HG02840 (cell line): Measurements from ENCODE around the gene PCDHGC3.

Experiments used
- ATAC-seq: cut with Tn5 transposase; IDR thresholded peaks from one replicate; pipeline ENCODE4 v1.9.1; 2021; ENCODE audit warnings: mild to moderate bottlenecking, moderate library complexity, moderate number of reproducible peaks; ENCODE audit not compliant: unreplicated experiment, low FRiP score

The PCDHGC3 gene

GRCh38 chr5:141484641-141485311 lies 9.0 kb downstream of the PCDHGC3 start, which contains the start of gene PCDHGC4:
TSS of gene PCDHGC4 (plus strand) at chr5:141485030. CDS start at chr5:141485174, 144 bp downstream.
- no peak for ATAC-seq

- no peak for ATAC-seq
These were observed 9.7 kb downstream of the PCDHGC3 start for GRCh38 chr5:141485321-141486055.

- no peak for ATAC-seq
These were observed 10.3 kb downstream of the PCDHGC3 start for GRCh38 chr5:141486091-141486490.

- ATAC-seq = no peak
These were observed 11.4 kb downstream of the PCDHGC3 start for GRCh38 chr5:141487131-141487530.

DNA sequence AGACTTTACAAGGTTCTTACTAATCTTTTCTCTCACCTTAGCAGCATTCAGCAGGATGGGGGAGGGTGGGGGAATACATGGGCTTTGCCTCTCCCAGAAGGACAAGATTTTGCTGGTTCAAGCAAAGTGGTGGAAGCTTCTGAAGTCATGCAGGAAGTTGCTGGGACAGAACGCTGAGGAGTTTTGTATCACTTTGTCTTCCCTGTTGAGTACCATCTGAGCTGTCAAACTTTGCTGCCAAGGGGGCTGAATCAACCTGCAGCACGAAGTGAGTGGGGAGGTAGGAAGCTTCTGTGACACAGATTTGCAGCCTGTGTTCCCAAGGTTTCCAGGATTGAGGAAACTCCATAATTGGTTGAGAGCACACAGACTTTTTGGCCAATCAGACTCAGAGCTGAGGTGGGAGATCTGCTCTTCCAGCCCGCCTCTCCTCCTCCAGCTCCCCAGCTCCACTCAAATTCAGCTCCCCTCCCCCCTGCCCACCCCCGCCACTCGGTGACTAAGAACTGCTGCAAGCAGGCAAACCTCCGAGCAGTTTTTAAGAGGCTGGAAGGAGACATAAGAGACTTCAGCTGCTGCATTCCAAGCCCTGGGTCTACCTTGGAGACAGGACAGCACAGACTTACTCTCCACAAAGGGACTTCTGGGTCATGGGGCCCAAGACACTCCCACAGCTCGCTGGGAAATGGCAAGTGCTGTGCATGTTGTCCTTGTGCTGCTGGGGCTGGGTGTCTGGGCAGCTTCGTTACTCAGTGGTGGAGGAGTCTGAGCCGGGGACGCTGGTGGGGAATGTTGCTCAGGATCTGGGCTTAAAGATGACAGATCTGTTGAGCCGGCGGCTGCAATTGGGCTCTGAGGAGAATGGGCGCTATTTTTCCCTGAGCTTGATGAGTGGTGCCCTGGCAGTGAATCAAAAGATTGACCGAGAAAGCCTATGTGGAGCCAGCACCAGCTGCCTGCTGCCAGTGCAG lies 13.1 kb downstream of the PCDHGC3 start, which contains the start of gene PCDHGC5:
TSS of gene PCDHGC5 (plus strand) at position 491 of the 971 bp plus-strand sequence. CDS start at position 651, 160 bp downstream.
- ATAC-seq = no peak

GRCh38 chr5:141489841-141490240 lies 14.1 kb downstream of the PCDHGC3 start:
- ATAC-seq = no peak

DNA sequence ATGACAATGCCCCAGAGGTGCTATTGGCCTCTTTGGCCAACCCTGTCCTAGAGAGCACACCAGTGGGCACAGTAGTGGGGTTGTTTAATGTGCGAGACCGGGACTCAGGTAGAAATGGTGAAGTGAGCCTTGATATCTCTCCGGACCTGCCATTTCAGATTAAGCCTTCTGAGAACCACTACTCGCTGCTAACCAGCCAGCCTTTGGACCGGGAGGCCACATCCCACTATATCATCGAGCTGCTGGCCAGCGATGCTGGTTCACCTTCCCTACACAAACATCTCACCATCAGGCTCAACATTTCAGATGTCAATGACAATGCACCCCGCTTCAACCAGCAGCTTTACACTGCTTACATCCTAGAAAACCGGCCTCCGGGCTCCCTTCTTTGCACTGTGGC lies 14.5 kb downstream of the PCDHGC3 start:
- no peak for ATAC-seq

DNA sequence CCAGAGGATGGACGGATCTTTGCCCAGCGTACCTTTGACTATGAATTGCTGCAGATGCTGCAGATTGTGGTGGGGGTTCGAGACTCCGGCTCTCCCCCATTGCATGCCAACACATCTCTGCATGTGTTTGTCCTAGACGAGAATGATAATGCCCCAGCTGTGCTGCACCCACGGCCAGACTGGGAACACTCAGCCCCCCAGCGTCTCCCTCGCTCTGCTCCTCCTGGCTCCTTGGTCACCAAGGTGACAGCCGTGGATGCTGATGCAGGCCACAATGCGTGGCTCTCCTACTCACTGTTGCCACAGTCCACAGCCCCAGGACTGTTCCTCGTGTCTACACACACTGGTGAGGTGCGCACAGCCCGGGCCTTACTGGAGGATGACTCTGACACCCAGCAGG lies 15.0 kb downstream of the PCDHGC3 start:
- ATAC-seq = no peak

DNA sequence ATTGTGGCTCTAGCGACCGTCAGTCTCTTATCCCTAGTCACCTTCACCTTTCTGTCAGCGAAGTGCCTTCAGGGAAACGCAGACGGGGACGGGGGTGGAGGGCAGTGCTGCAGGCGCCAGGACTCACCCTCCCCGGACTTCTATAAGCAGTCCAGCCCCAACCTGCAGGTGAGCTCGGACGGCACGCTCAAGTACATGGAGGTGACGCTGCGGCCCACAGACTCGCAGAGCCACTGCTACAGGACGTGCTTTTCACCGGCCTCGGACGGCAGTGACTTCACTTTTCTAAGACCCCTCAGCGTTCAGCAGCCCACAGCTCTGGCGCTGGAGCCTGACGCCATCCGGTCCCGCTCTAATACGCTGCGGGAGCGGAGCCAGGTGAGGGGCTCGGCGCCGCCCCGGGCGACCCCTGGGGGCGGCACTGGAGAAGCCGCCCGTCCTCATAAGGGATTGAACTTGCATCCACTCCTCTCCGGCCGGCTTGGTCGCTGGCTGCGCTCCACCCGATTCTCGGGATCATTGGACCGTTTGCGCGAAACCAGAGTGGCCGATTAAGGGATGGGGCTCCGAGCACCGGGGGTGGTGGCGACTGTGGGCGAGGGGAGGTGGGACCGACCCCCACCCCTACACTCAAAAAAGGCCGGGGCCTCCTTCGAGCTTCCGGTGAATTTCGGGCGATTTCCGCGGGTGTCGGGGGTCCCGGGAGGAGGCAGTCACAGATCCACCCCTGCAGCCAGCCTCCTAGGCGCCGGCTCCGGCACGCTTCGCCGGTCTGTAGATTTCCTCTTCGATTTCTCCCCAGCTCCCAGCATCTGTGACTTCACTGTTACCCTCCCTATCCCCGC lies 15.8 kb downstream of the PCDHGC3 start:
- ATAC-seq = no peak

DNA sequence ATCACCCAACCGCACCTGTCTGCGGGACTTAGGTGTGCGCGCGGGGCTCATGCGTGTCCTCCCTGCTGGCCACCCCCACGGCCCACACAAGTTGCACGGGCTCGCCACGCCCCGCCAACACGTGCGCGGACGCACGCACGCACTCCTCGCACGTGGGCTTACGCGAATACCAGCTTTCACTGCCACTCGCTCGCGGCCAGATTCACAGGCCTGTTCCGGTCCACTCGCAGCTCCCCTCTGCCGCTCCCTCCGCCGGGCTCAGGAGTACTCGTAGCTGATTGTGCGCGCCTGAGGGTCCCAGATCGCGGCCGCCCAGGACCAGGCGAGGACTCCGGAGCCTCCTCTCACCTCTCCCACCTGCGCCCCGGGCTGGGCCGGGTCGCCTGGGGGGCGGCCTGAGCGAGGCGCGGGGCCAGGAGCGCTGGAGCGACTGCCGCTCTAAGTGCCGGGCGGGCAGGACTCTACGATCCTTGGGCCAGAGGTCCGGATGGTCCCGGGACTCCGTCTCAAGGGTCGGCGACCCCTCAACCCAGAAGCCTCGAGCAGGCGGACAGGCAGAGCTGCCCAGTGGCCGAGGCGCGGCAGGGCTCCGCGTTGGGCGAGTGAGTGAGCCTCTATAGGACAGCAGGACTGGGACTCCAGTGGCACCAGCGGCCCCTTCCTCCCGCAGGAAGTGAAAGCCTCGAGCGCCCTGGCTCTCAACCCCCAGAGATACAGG lies 16.6 kb downstream of the PCDHGC3 start:
- no peak for ATAC-seq

DNA sequence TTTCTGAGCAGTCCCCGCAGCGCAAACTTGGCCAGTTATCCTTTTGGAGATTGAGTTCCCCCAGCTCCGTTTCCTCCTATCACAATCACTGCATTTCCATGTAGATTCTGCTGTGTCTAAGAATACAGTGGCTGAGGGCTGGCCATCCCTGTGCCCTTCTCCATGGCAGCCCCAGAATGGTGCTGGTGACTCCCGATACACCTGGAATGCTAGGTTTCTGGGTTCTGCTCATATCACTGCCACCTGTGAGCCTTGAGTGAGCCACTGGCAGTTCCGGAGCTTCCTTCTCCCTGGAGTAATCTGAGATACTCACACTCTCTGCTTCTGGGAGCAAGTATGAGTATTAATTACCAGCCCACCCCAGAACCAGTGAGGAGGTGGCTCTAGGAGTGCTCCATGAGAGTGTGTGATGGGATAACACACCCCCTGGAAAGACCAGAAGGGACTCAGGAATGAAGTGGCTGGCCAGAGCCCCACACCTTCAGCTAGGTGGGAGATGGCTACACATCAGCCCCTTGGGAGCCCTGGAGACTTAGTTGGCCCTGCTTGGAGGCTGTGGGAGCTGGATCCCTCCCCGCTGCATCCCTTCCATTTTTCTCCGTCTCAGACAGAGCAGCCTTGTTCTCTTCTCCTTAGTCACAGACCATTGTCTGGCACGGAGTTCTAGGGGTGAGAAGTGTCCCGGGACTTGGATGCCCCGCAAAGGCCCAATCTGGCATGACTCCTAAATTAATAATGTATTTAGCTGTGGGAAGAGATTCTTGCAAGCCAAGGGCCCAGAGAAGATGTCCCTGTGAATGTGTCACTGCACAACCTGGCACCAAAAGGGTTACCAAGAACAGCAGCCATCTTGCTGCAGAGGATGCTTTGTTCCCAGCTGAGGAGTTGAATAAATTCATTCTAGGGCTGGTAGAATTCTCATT lies 18.0 kb downstream of the PCDHGC3 start:
- no peak for ATAC-seq

GRCh38 chr5:141494761-141495452 lies 19.1 kb downstream of the PCDHGC3 start:
- ATAC-seq = no peak

DNA sequence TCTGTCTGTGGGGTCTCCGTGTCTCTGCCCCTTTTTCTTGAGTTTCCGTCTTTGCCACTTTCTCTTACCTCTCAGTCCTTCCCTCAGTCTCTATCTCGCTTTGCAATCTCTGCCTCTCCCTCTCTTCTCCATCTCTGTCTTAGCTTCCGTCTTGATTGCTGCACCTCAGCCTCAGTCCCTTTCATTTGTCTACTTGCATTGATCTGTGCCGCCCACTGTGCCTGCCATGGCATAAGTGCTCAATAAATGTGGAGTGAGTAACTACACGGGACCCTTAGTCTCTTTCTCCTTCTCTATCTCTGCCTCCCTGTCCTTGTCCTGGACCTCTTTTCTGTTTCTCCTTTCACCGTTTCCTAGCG lies 19.7 kb downstream of the PCDHGC3 start:
- ATAC-seq = no peak

- ATAC-seq = no peak
These were observed 20.3 kb downstream of the PCDHGC3 start for GRCh38 chr5:141496038-141496437.

- ATAC-seq = no peak
These were observed 26.0 kb downstream of the PCDHGC3 start for GRCh38 chr5:141501761-141502160.

DNA sequence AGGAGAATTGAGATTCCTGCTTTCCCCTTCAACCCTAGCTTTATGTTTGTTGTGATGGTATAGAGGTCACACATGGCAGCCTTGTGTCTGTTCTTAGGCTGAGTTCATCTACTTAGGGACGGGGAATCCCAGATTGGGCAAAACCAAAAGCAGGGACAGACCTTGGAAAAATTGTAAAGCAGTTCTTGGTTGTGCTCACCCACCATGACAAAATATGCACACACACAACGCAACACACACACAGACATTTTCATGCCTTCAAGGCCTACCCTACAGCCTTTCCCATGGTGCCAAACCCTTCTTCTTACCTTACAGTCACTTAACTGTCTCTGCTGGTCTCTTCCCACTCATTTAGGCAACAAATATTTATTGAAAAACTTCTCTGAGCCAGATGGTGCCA lies 27.9 kb downstream of the PCDHGC3 start:
- no peak for ATAC-seq

GRCh38 chr5:141504216-141504615 lies 28.4 kb downstream of the PCDHGC3 start:
- no peak for ATAC-seq
